HepG2 (cell line): Measurements from ENCODE around the gene C18orf63. TPM values are rescaled to one million over a fixed set of nuclear protein-coding genes. Genes with fewer than 3 reads are reported as not detected.

Source experiments
- CBX2 ChIP-seq, 2 experiments: fragments of 200-600 bp in 1 of 2; sonication (generic); formaldehyde crosslinking in 1 of 2; IDR thresholded peaks; 2 replicates each; pipeline versions ENCODE4 v1.7.0 to v1.8.1; 2018 to 2022; ENCODE audit warnings: low read depth in 2 of 2, low read length in 1 of 2, mild to moderate bottlenecking in 1 of 2, missing genetic modification reagents in 1 of 2
- DNMT1 ChIP-seq: sonication (generic); formaldehyde crosslinking; IDR thresholded peaks from 2 replicates; pipeline ENCODE4 v1.5.1; 2020; ENCODE audit warnings: mild to moderate bottlenecking, missing genetic modification reagents
- ESRRA ChIP-seq: sonication (generic); formaldehyde crosslinking; IDR thresholded peaks from 2 replicates; pipeline ENCODE4 v1.5.1; 2020; ENCODE audit warnings: mild to moderate bottlenecking, low read depth, missing genetic modification reagents
- GFI1 ChIP-seq: sonication (generic); formaldehyde crosslinking; IDR thresholded peaks from 2 replicates; pipeline ENCODE4 v1.5.0; 2020; ENCODE audit warnings: missing genetic modification reagents, mild to moderate bottlenecking, borderline replicate concordance
- HDAC2 ChIP-seq: sonication (generic); formaldehyde crosslinking; IDR thresholded peaks from 2 replicates; pipeline ENCODE4 v1.4.0; 2020; ENCODE audit warnings: missing genetic modification reagents
- NCOA1 ChIP-seq: sonication (generic); formaldehyde crosslinking; IDR thresholded peaks from 2 replicates; pipeline ENCODE4 v1.9.0; 2021; ENCODE audit warnings: missing genetic modification reagents
- NR1H2 ChIP-seq: sonication (generic); formaldehyde crosslinking; IDR thresholded peaks from 2 replicates; pipeline ENCODE4 v1.8.1; 2022; ENCODE audit warnings: low read depth, missing genetic modification reagents, borderline replicate concordance
- RFXAP ChIP-seq: sonication (generic); formaldehyde crosslinking; IDR thresholded peaks from 2 replicates; pipeline ENCODE4 v1.4.0; 2020; ENCODE audit warnings: missing genetic modification reagents, borderline replicate concordance
- SAP130 ChIP-seq: IDR thresholded peaks from 2 replicates; pipeline ENCODE4 v1.6.1; 2016; ENCODE audit warnings: low read depth
- SMC3 ChIP-seq: IDR thresholded peaks from 2 replicates; pipeline ENCODE4 v1.6.1; 2011; ENCODE audit warnings: low read length, improper control_type of control experiment
- ZNF12 ChIP-seq: sonication (generic); formaldehyde crosslinking; IDR thresholded peaks from 2 replicates; pipeline ENCODE4 v1.5.0; 2020; ENCODE audit warnings: missing genetic modification reagents
- ZNF713 ChIP-seq: sonication (generic); formaldehyde crosslinking; IDR thresholded peaks from 2 replicates; pipeline ENCODE4 v1.4.0; 2020; ENCODE audit warnings: mild to moderate bottlenecking, missing genetic modification reagents
- ZNF83 ChIP-seq: sonication (generic); formaldehyde crosslinking; IDR thresholded peaks from 2 replicates; pipeline ENCODE4 v1.4.0; 2020; ENCODE audit warnings: missing genetic modification reagents, mild to moderate bottlenecking, borderline replicate concordance
- ZNF883 ChIP-seq: sonication (generic); formaldehyde crosslinking; IDR thresholded peaks from 2 replicates; pipeline ENCODE4 v1.5.1; 2020; ENCODE audit warnings: mild to moderate bottlenecking, missing genetic modification reagents; ENCODE audit errors: not compliant biosample characterization
- ZSCAN29 ChIP-seq: sonication (generic); formaldehyde crosslinking; conservative IDR thresholded peaks from 2 replicates; pipeline ENCODE4 v1.4.0; 2020; ENCODE audit warnings: mild to moderate bottlenecking, missing genetic modification reagents
- polyA plus RNA-seq, 8 experiments: library from polyadenylated mRNA; depleted of rRNA in 3 of 8; stranded (reverse) in 7 of 8; unstranded in 1 of 8; fragments of >200 nt; fragmentation: Illumina TruSeq in 4 of 8; extraction: Trizol in 4 of 8; gene quantifications; 2 replicates each; pipeline versions ENCODE4 v1.2.1 to v1.2.3, GENCODE V29; 2011 to 2016; ENCODE audit warnings: low read depth in 4 of 8, missing spikeins in 1 of 8, mixed read lengths in 1 of 8; ENCODE audit not compliant: insufficient read depth in 1 of 8
- total RNA-seq, 5 experiments: library from RNA; depleted of rRNA; stranded (reverse); fragments of >200 nt; fragmentation: Illumina TruSeq; extraction: Trizol; gene quantifications; 2 replicates each; pipeline ENCODE4 v1.2.3, GENCODE V29; 2016; ENCODE audit warnings: low read depth in 1 of 5
- TF ChIP-seq, protein P1 (sequence below): sonication (generic); formaldehyde crosslinking; IDR thresholded peaks from 2 replicates; pipeline ENCODE4 v1.4.0; 2020; ENCODE audit warnings: missing genetic modification reagents
- TF ChIP-seq, protein P2 (sequence below): sonication (generic); formaldehyde crosslinking; IDR thresholded peaks from 2 replicates; pipeline ENCODE4 v1.5.0; 2020; ENCODE audit warnings: missing genetic modification reagents
- TF ChIP-seq, protein P3 (sequence below): IDR thresholded peaks from 2 replicates; pipeline ENCODE4 v1.6.1; 2016
- TF ChIP-seq, protein P4 (sequence below): sonication (generic); formaldehyde crosslinking; IDR thresholded peaks from 2 replicates; pipeline ENCODE4 v1.4.0; 2020; ENCODE audit warnings: missing genetic modification reagents, mild to moderate bottlenecking, borderline replicate concordance
- TF ChIP-seq, protein P5 (sequence below): IDR thresholded peaks from 2 replicates; pipeline ENCODE4 v1.6.1; 2018; ENCODE audit warnings: missing genetic modification reagents
- TF ChIP-seq, protein P6 (sequence below): sonication (generic); formaldehyde crosslinking; IDR thresholded peaks from 2 replicates; pipeline ENCODE4 v1.8.0; 2022; ENCODE audit warnings: missing genetic modification reagents, mild to moderate bottlenecking, inconsistent platforms, borderline replicate concordance

The C18orf63 gene
- total and polyA plus RNA-seq, 2 of the 13 experiments (the other 11 are each of a cell fraction or from before 2014, with no cell fraction given), result 0.01 TPM; not detected in 1

DNA sequence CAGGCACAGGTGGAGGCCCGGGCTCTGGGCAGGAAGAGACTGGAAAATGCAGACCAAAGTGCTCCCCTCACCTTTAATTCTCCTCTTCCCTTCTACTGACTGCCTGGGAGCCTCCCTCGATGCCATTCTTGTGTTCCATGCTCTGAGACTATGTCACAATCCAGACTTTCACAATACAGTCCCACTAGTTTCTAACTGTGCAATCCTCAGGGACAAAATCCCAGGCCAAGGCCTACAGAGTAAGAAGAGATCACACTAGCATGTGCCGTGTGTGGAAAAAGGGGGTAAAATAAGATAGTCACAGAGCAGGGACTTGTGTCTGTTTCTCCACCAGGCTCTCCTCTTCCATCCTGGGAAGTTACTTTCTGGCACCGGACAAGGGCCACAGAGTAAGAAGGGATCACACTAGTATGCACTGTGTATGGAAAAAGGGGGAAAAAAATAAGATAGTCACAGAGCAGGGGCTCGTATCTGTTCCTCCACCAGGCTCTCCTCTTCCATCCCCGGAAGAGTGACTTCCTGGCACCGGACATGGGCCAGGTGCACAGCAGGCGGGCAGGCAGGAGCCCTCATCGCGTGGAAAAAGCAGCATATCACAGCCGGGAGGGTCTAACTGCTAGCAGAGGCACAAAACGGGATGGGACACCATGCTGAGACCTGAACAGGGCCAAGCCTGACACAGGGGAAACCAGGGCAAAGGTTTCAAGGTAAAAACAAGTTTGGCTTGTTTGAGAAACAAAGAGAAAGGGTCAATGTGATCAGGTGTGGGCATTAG lies 33.5 kb upstream of the C18orf63 start (continued):
- TF ChIP-seq ZNF883 (CRISPR knock-in tag), result no peak
- TF ChIP-seq, protein P1, sequence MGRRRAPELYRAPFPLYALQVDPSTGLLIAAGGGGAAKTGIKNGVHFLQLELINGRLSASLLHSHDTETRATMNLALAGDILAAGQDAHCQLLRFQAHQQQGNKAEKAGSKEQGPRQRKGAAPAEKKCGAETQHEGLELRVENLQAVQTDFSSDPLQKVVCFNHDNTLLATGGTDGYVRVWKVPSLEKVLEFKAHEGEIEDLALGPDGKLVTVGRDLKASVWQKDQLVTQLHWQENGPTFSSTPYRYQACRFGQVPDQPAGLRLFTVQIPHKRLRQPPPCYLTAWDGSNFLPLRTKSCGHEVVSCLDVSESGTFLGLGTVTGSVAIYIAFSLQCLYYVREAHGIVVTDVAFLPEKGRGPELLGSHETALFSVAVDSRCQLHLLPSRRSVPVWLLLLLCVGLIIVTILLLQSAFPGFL, result no peak
- TF ChIP-seq ESRRA (CRISPR knock-in tag), result no peak
- no peak for TF ChIP-seq ZNF713 (CRISPR knock-in tag)
- TF ChIP-seq GFI1, result 0 out of 2 replicates have a peak, but pooled peaks have one; percentile 13
- TF ChIP-seq NCOA1 (CRISPR knock-in tag), result no peak
- TF ChIP-seq ZNF83 (CRISPR knock-in tag), result no peak
- no peak for TF ChIP-seq DNMT1 (CRISPR knock-in tag)
- peak; percentile 42; the same call in 1 of the 2 replicates for TF ChIP-seq HDAC2 (CRISPR knock-in tag)
- TF ChIP-seq, protein P2, sequence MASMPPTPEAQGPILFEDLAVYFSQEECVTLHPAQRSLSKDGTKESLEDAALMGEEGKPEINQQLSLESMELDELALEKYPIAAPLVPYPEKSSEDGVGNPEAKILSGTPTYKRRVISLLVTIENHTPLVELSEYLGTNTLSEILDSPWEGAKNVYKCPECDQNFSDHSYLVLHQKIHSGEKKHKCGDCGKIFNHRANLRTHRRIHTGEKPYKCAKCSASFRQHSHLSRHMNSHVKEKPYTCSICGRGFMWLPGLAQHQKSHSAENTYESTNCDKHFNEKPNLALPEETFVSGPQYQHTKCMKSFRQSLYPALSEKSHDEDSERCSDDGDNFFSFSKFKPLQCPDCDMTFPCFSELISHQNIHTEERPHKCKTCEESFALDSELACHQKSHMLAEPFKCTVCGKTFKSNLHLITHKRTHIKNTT, result no peak
- TF ChIP-seq SAP130 (CRISPR knock-in tag), result peak; percentile 46
- TF ChIP-seq, protein P3, sequence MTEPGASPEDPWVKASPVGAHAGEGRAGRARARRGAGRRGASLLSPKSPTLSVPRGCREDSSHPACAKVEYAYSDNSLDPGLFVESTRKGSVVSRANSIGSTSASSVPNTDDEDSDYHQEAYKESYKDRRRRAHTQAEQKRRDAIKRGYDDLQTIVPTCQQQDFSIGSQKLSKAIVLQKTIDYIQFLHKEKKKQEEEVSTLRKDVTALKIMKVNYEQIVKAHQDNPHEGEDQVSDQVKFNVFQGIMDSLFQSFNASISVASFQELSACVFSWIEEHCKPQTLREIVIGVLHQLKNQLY, result 0 out of 2 replicates have a peak, but pooled peaks have one; percentile 10
- TF ChIP-seq, protein P4, sequence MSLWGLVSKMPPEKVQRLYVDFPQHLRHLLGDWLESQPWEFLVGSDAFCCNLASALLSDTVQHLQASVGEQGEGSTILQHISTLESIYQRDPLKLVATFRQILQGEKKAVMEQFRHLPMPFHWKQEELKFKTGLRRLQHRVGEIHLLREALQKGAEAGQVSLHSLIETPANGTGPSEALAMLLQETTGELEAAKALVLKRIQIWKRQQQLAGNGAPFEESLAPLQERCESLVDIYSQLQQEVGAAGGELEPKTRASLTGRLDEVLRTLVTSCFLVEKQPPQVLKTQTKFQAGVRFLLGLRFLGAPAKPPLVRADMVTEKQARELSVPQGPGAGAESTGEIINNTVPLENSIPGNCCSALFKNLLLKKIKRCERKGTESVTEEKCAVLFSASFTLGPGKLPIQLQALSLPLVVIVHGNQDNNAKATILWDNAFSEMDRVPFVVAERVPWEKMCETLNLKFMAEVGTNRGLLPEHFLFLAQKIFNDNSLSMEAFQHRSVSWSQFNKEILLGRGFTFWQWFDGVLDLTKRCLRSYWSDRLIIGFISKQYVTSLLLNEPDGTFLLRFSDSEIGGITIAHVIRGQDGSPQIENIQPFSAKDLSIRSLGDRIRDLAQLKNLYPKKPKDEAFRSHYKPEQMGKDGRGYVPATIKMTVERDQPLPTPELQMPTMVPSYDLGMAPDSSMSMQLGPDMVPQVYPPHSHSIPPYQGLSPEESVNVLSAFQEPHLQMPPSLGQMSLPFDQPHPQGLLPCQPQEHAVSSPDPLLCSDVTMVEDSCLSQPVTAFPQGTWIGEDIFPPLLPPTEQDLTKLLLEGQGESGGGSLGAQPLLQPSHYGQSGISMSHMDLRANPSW (CRISPR knock-in tag), result no peak
- TF ChIP-seq, protein P5, sequence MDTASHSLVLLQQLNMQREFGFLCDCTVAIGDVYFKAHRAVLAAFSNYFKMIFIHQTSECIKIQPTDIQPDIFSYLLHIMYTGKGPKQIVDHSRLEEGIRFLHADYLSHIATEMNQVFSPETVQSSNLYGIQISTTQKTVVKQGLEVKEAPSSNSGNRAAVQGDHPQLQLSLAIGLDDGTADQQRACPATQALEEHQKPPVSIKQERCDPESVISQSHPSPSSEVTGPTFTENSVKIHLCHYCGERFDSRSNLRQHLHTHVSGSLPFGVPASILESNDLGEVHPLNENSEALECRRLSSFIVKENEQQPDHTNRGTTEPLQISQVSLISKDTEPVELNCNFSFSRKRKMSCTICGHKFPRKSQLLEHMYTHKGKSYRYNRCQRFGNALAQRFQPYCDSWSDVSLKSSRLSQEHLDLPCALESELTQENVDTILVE, result no peak
- peak; percentile 33 for TF ChIP-seq SMC3
- TF ChIP-seq RFXAP (CRISPR knock-in tag), result peak; percentile 46; the same call in 1 of the 2 replicates
- TF ChIP-seq CBX2 (IDR thresholded peaks at IDR 0.05; ENCODE audit: low read depth, low read length), result no peak
- TF ChIP-seq CBX2 (CRISPR knock-in tag; IDR thresholded peaks at IDR 0.05; ENCODE audit: low read depth), result no peak
- TF ChIP-seq, protein P6, sequence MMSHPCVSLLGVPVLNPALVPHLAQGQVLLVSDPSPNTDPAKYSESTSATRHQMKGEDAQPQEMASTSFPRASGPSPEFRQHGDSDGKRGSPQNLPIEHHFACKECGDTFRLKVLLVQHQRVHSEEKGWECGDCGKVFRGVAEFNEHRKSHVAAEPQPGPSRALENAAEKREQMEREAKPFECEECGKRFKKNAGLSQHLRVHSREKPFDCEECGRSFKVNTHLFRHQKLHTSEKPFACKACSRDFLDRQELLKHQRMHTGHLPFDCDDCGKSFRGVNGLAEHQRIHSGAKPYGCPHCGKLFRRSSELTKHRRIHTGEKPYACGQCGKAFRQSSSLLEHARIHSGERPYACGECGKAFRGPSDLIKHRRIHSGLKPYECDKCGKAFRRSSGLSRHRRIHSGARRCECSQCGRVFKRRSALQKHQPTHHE (CRISPR knock-in tag), result no peak
- TF ChIP-seq ZSCAN29 (CRISPR knock-in tag), result peak; percentile 66; the same call in 1 of the 2 replicates
- no peak for TF ChIP-seq NR1H2
- TF ChIP-seq ZNF12, result no peak
